ENCODE data around the gene TTLL3. TPM values are rescaled to one million over a fixed set of nuclear protein-coding genes. Genes with fewer than 3 reads are reported as not detected.

The TTLL3 gene
- polyA plus RNA-seq, 3 donors: 1.1 to 196 (median 1.8) TPM

DNA sequence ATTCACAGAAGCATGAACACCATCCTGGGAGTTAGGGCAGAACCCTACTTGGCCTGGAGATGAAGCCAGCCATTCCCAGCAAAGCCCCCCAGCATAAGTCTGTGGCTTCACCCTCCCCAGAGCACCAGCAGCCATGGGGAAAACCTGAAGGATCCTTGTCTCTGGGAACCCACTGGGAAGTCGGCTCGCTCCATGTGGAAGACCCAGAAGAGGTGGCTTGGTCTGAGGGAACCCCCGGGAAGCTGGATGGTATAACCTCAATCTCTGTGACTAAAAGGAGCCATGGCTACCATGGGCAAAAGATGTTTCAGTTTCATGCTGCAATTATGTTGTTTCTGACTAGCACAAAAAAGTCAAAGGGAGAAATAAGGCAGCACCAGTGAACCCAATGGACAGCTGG lies 45.5 kb downstream of the TTLL3 start:
- no peak for TF ChIP-seq CTCF (IDR thresholded peaks at IDR 0.05)
- Histone ChIP-seq H3K36me3 (replicated peaks in 1 of 2; ENCODE audit: control insufficient read depth in 1 of 2, insufficient read depth in 2 of 2, low read length in 2 of 2) (no peaks in the 10 kb centered on the region), H3K4me1 (ENCODE audit: control insufficient read depth in 1 of 2, insufficient read depth in 2 of 2, low read length in 2 of 2) (no peaks in the 10 kb centered on the region), H3K4me3 (replicated peaks in 1 of 3; ENCODE audit: low read depth in 2 of 3, low read length in 3 of 3) (no peak overlapping the region), H3K79me2 (ENCODE audit: insufficient read depth, low read length) (no peaks in the 10 kb centered on the region), H3K27ac (ENCODE audit: low read depth in 1 of 2, low read length in 2 of 2) (no peak overlapping the region), H3K27me3 (ENCODE audit: control insufficient read depth in 2 of 2, insufficient read depth in 2 of 2, low read length in 2 of 2) (no peaks in the 10 kb centered on the region), H4K20me1 (ENCODE audit: insufficient read depth, low read length) (no peaks in the 10 kb centered on the region), H3K9ac (ENCODE audit: insufficient read depth, low read length, poor library complexity, severe bottlenecking) (no peak overlapping the region), H3K4me2 (replicated peaks; ENCODE audit: extremely low read depth, low read length, poor library complexity, severe bottlenecking) (no peak overlapping the region), H2AFZ (ENCODE audit: insufficient read depth, low read depth, low read length, poor library complexity, severe bottlenecking) (no peak overlapping the region), H3K9me3 (replicated peaks in 1 of 2; ENCODE audit: control insufficient read depth in 1 of 2, insufficient read depth in 1 of 2, low read length in 2 of 2) (no peaks in the 10 kb centered on the region)
- Mint-ChIP-seq H3K4me3 (no peak overlapping the region), H3K36me3 (no peaks in the 10 kb centered on the region), H3K27me3 (ENCODE audit: low read depth in 3 of 3) (peaks cover 2 to 5% (median 3%) of the 10 kb centered on the region in 3 donors), H3K4me1 (peaks cover 2% of the 10 kb centered on the region), H3K27ac (no peak overlapping the region), H3K9me3 (peaks cover 0 to 2% (median 0%) of the 10 kb centered on the region in 7 donors)
- WGBS (ENCODE audit: insufficient coverage): 100% methylated on average over 3 of the region's 3 CpGs
- DNase-seq: no peak
- intact Hi-C loops (cut with micrococcal nuclease): no loop called here

DNA sequence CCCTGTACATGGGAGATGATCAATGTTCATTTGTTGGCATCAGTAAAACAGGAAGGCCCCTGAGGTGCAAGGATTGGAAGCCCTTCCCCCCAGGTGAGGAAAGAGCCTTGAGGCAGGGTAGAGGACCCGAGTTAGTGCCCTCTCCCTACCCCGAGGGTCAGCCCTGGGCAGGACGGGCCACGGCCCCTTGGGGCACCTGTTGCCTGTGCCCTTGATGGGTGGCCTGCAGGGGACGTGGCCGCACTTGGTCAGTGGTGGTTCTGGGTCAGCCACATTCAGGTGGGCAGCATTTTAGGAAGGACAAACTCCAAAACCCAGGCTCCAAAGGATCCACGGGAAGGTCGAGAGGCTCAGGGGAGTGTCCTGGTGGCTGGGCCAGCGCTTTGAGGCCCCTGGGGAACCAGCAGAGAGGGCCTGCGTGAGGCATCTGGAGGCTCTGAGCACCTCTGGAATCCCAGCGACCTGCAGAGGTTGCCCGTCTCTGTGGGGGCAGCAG lies 49.5 kb downstream of the TTLL3 start:
- intact Hi-C loops (cut with micrococcal nuclease): no loop called here
- Histone ChIP-seq H3K27ac (ENCODE audit: low read depth in 1 of 2, low read length in 2 of 2) (no peak overlapping the region), H3K27me3 (ENCODE audit: control insufficient read depth in 2 of 2, insufficient read depth in 2 of 2, low read length in 2 of 2) (no peaks in the 10 kb centered on the region), H2AFZ (ENCODE audit: insufficient read depth, low read depth, low read length, poor library complexity, severe bottlenecking) (no peak overlapping the region), H3K4me3 (replicated peaks in 1 of 3; ENCODE audit: low read depth in 2 of 3, low read length in 3 of 3) (no peak overlapping the region), H3K4me2 (replicated peaks; ENCODE audit: extremely low read depth, low read length, poor library complexity, severe bottlenecking) (no peak overlapping the region), H3K36me3 (replicated peaks in 1 of 2; ENCODE audit: control insufficient read depth in 1 of 2, insufficient read depth in 2 of 2, low read length in 2 of 2) (no peaks in the 10 kb centered on the region), H3K79me2 (ENCODE audit: insufficient read depth, low read length) (no peaks in the 10 kb centered on the region), H3K4me1 (ENCODE audit: control insufficient read depth in 1 of 2, insufficient read depth in 2 of 2, low read length in 2 of 2) (peaks cover 22 to 25% of the 10 kb centered on the region in 2 donors), H3K9ac (ENCODE audit: insufficient read depth, low read length, poor library complexity, severe bottlenecking) (no peak overlapping the region), H4K20me1 (ENCODE audit: insufficient read depth, low read length) (no peaks in the 10 kb centered on the region), H3K9me3 (replicated peaks in 1 of 2; ENCODE audit: control insufficient read depth in 1 of 2, insufficient read depth in 1 of 2, low read length in 2 of 2) (no peaks in the 10 kb centered on the region)
- no peak for TF ChIP-seq CTCF (IDR thresholded peaks at IDR 0.05)
- WGBS (ENCODE audit: insufficient coverage): 95% methylated on average over 11 of the region's 12 CpGs
- Mint-ChIP-seq H3K27me3 (ENCODE audit: low read depth in 3 of 3) (peaks cover 2 to 6% (median 6%) of the 10 kb centered on the region in 3 donors), H3K36me3 (no peaks in the 10 kb centered on the region), H3K27ac (no peak overlapping the region), H3K4me3 (no peak overlapping the region), H3K4me1 (peaks cover 21% of the 10 kb centered on the region), H3K9me3 (peaks cover 0 to 2% (median 0%) of the 10 kb centered on the region in 7 donors)
- DNase-seq: no peak

All from CD14-positive monocyte (primary cell).